HEK293 (cell line): ENCODE data around the gene TMEM119.

ENCODE experiments used
- GLI4 ChIP-seq: fragments of 450-650 bp; formaldehyde crosslinking; IDR thresholded peaks from 2 replicates; pipeline ENCODE4 v1.5.1; 2016; ENCODE audit warnings: missing biosample characterization, missing genetic modification characterization
- REPIN1 ChIP-seq: fragments of 450-650 bp; formaldehyde crosslinking; IDR thresholded peaks from 2 replicates; pipeline ENCODE4 v1.5.1; 2017; ENCODE audit warnings: missing biosample characterization, missing genetic modification characterization, low read depth
- ZBTB11 ChIP-seq: fragments of 450-650 bp; formaldehyde crosslinking; conservative IDR thresholded peaks from 2 replicates; pipeline ENCODE4 v1.5.1; 2016; ENCODE audit warnings: low read depth, missing biosample characterization, missing genetic modification characterization
- ZNF274 ChIP-seq, 2 experiments: fragments of 200-500 bp in 1 of 2; fragments of 450-650 bp in 1 of 2; sonication (Bioruptor generic) in 1 of 2; formaldehyde crosslinking in 1 of 2; IDR thresholded peaks; 2 replicates each; pipeline versions ENCODE4 v1.5.1 to v1.6.1; 2014 to 2016; ENCODE audit warnings: borderline replicate concordance in 1 of 2, inconsistent platforms in 1 of 2, low read length in 1 of 2, missing biosample characterization in 1 of 2, missing genetic modification characterization in 1 of 2
- ZNF292 ChIP-seq: fragments of 450-650 bp; formaldehyde crosslinking; IDR thresholded peaks from 2 replicates; pipeline ENCODE4 v1.5.1; 2016; ENCODE audit warnings: low read depth, missing biosample characterization, missing genetic modification characterization, borderline replicate concordance
- ZNF335 ChIP-seq: fragments of 450-650 bp; formaldehyde crosslinking; conservative IDR thresholded peaks from 2 replicates; pipeline ENCODE4 v1.5.1; 2016; ENCODE audit warnings: missing biosample characterization, missing genetic modification characterization
- ZNF561 ChIP-seq: fragments of 450-650 bp; IDR thresholded peaks from 2 replicates; pipeline ENCODE4 v1.5.1; 2018; ENCODE audit warnings: missing biosample characterization, missing genetic modification characterization, borderline replicate concordance
- ZNF600 ChIP-seq: fragments of 450-650 bp; formaldehyde crosslinking; IDR thresholded peaks from 2 replicates; pipeline ENCODE4 v1.5.1; 2016; ENCODE audit warnings: missing biosample characterization, missing genetic modification characterization
- ZNF639 ChIP-seq: fragments of 450-650 bp; formaldehyde crosslinking; IDR thresholded peaks from 2 replicates; pipeline ENCODE4 v1.5.1; 2016; ENCODE audit warnings: missing biosample characterization, missing genetic modification characterization
- ZSCAN18 ChIP-seq: fragments of 450-650 bp; formaldehyde crosslinking; IDR thresholded peaks from 2 replicates; pipeline ENCODE4 v1.5.1; 2016; ENCODE audit warnings: missing biosample characterization, missing genetic modification characterization
- TF ChIP-seq, protein P1 (sequence below): fragments of 450-650 bp; formaldehyde crosslinking; IDR thresholded peaks from 2 replicates; pipeline ENCODE4 v1.5.1; 2016; ENCODE audit warnings: missing biosample characterization, missing genetic modification characterization
- TF ChIP-seq, protein P2 (sequence below): fragments of 450-650 bp; formaldehyde crosslinking; IDR thresholded peaks from 2 replicates; pipeline ENCODE4 v1.5.1; 2016; ENCODE audit warnings: missing biosample characterization, missing genetic modification characterization

GRCh38 chr12:108627134-108627920, 29.4 kb upstream of the TMEM119 start:
- TF ChIP-seq, protein P1, sequence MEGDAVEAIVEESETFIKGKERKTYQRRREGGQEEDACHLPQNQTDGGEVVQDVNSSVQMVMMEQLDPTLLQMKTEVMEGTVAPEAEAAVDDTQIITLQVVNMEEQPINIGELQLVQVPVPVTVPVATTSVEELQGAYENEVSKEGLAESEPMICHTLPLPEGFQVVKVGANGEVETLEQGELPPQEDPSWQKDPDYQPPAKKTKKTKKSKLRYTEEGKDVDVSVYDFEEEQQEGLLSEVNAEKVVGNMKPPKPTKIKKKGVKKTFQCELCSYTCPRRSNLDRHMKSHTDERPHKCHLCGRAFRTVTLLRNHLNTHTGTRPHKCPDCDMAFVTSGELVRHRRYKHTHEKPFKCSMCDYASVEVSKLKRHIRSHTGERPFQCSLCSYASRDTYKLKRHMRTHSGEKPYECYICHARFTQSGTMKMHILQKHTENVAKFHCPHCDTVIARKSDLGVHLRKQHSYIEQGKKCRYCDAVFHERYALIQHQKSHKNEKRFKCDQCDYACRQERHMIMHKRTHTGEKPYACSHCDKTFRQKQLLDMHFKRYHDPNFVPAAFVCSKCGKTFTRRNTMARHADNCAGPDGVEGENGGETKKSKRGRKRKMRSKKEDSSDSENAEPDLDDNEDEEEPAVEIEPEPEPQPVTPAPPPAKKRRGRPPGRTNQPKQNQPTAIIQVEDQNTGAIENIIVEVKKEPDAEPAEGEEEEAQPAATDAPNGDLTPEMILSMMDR = no peak
- TF ChIP-seq GLI4 = no peak
- no peak for TF ChIP-seq ZNF292
- TF ChIP-seq REPIN1 (tag by site-specific recombination) = no peak
- TF ChIP-seq ZSCAN18 (tag by site-specific recombination) = no peak
- TF ChIP-seq ZNF600 (tag by site-specific recombination) = no peak
- TF ChIP-seq ZNF274 (IDR thresholded peaks at IDR 0.05; ENCODE audit: low read length) = no peak
- no peak for TF ChIP-seq ZNF274 (tag by site-specific recombination; IDR thresholded peaks at IDR 0.05; ENCODE audit: borderline replicate concordance)
- no peak for TF ChIP-seq ZNF335 (tag by site-specific recombination)
- TF ChIP-seq, protein P2, sequence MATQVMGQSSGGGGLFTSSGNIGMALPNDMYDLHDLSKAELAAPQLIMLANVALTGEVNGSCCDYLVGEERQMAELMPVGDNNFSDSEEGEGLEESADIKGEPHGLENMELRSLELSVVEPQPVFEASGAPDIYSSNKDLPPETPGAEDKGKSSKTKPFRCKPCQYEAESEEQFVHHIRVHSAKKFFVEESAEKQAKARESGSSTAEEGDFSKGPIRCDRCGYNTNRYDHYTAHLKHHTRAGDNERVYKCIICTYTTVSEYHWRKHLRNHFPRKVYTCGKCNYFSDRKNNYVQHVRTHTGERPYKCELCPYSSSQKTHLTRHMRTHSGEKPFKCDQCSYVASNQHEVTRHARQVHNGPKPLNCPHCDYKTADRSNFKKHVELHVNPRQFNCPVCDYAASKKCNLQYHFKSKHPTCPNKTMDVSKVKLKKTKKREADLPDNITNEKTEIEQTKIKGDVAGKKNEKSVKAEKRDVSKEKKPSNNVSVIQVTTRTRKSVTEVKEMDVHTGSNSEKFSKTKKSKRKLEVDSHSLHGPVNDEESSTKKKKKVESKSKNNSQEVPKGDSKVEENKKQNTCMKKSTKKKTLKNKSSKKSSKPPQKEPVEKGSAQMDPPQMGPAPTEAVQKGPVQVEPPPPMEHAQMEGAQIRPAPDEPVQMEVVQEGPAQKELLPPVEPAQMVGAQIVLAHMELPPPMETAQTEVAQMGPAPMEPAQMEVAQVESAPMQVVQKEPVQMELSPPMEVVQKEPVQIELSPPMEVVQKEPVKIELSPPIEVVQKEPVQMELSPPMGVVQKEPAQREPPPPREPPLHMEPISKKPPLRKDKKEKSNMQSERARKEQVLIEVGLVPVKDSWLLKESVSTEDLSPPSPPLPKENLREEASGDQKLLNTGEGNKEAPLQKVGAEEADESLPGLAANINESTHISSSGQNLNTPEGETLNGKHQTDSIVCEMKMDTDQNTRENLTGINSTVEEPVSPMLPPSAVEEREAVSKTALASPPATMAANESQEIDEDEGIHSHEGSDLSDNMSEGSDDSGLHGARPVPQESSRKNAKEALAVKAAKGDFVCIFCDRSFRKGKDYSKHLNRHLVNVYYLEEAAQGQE (tag by site-specific recombination) = no peak
- TF ChIP-seq ZBTB11 (tag by site-specific recombination) = no peak
- no peak for TF ChIP-seq ZNF639
- no peak for TF ChIP-seq ZNF561 (tag by site-specific recombination)
